GM12892 (cell line): ENCODE measurements around the gene TPM1.

ENCODE experiments used
- POLR2A ChIP-seq: IDR thresholded peaks from 2 replicates; pipeline ENCODE4 v1.6.1; 2011; ENCODE audit warnings: low read depth, low read length, control low read depth
- TAF1 ChIP-seq: IDR thresholded peaks from 2 replicates; pipeline ENCODE4 v1.6.1; 2011; ENCODE audit warnings: low read depth, mild to moderate bottlenecking, control low read depth, low read length, borderline replicate concordance

GRCh38 chr15:63018639-63019038 is 23.9 kb upstream of the TPM1 start:
- TF ChIP-seq TAF1 (no peak), POLR2A (no peak)
